Left ventricle myocardium inferior (tissue), 1 donor: Measurements from ENCODE around the gene HS6ST1. TPM values are rescaled to one million over a fixed set of nuclear protein-coding genes. Genes with fewer than 3 reads are reported as not detected.
"Not testable (repeated sequence)": the region's sequence is repeated elsewhere in the genome, so short reads cannot be mapped to it uniquely, and the experiment has no call there.

Experiments
- DNase-seq: peaks from one replicate; pipeline ENCODE4 v3.0.0-alpha.2; 2020
- H3K27ac ChIP-seq: fragments of 200-600 bp; replicated peaks from 2 replicates; pipeline ENCODE4 v1.8.0; 2021
- H3K27me3 ChIP-seq: fragments of 200-600 bp; 2 replicates; pipeline ENCODE4 v1.8.0; 2021; ENCODE audit warnings: low read depth
- H3K36me3 ChIP-seq: fragments of 200-600 bp; 2 replicates; pipeline ENCODE4 v1.8.0; 2021
- H3K4me1 ChIP-seq: fragments of 200-600 bp; 2 replicates; pipeline ENCODE4 v1.8.0; 2021
- H3K4me3 ChIP-seq: fragments of 200-600 bp; 2 replicates; pipeline ENCODE4 v1.8.0; 2021; ENCODE audit warnings: mild to moderate bottlenecking, moderate library complexity
- H3K9me3 ChIP-seq: fragments of 200-600 bp; replicated peaks from 2 replicates; pipeline ENCODE4 v1.8.0; 2021
- CTCF ChIP-seq: fragments of 200-600 bp; IDR thresholded peaks from 2 replicates; pipeline ENCODE4 v1.8.0; 2021; ENCODE audit warnings: antibody characterized with exemption, mild to moderate bottlenecking, borderline replicate concordance
- intact Hi-C: fragments of 100-400 bp; cut with micrococcal nuclease; formaldehyde crosslinking; loops from one replicate; pipeline ENCODE4 v1.11.0; 2022
- total RNA-seq: library from RNA; stranded (reverse); fragmentation: NEBNext Ultra II Directional; extraction: Animal tissue kit (Norgen Biotek cat#: 25700); gene quantifications from one replicate; pipeline ENCODE4 v1.2.1, GENCODE V29; 2021
- donor health status: DM: no; HTN: yes; CAD: no; lungs with severe emphysema.

HS6ST1 gene
- total RNA-seq, 1 donor from 2014 or later = 26.7 TPM

GRCh38 chr2:128260239-128261138, 58.2 kb downstream of the HS6ST1 start:
- Histone ChIP-seq H3K27me3 (no peaks in the 10 kb centered on the region), H3K9me3 (peaks cover 3% of the 10 kb centered on the region), H3K27ac (peak overlapping the region; percentile 45), H3K4me3 (peak overlapping the region; percentile 1), H3K4me1 (peaks cover 6% of the 10 kb centered on the region), H3K36me3 (no peaks in the 10 kb centered on the region)
- peak; percentile 34 for TF ChIP-seq CTCF
- DNase-seq = no peak
- intact Hi-C loops = no loop called here

DNA sequence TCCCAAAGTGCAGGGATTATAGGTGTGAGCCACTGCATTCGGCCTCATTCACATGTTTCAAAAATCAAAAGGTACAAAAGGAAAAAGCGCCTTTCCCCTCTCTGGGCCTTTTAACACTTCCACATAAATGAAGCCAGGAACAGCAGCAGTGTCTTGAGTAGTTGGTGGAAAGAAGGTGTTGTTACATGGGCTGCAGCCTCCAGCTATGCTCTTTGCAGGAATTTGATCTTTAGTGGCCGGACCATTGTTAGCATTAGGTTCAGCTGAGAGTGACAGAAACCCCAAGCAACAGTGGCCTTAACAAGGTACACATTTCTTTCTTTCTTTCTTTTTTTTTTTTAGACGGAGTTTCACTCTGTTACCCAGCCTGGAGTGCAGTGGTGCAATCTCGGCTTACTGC, 59.1 kb downstream of the HS6ST1 start:
- Histone ChIP-seq H3K9me3 (peaks cover 3% of the 10 kb centered on the region), H3K27me3 (no peaks in the 10 kb centered on the region), H3K4me1 (peaks cover 6% of the 10 kb centered on the region), H3K27ac (no peak overlapping the region), H3K4me3 (no peak overlapping the region), H3K36me3 (no peaks in the 10 kb centered on the region)
- TF ChIP-seq CTCF = no peak
- no peak for DNase-seq
- intact Hi-C loops = no loop called here

GRCh38 chr2:128258218-128258617, 60.5 kb downstream of the HS6ST1 start:
- intact Hi-C loops = no loop called here
- H3K36me3 ChIP-seq = no peaks in the 10 kb centered on the region
- H3K27ac ChIP-seq = no peak overlapping the region
- H3K4me1 ChIP-seq = peaks cover 6% of the 10 kb centered on the region
- H3K27me3 ChIP-seq = no peaks in the 10 kb centered on the region
- no peak overlapping the region for H3K4me3 ChIP-seq
- DNase-seq = no peak
- peaks cover 3% of the 10 kb centered on the region for H3K9me3 ChIP-seq
- no peak for TF ChIP-seq CTCF

- no peaks in the 10 kb centered on the region for H3K9me3 ChIP-seq
- H3K27me3 ChIP-seq = no peaks in the 10 kb centered on the region
- intact Hi-C loops = no loop called here
- no peak overlapping the region for H3K27ac ChIP-seq
- H3K36me3 ChIP-seq = no peaks in the 10 kb centered on the region
- TF ChIP-seq CTCF = no peak
- no peaks in the 10 kb centered on the region for H3K4me1 ChIP-seq
- no peak for DNase-seq
- H3K4me3 ChIP-seq = no peak overlapping the region
Observed at GRCh38 chr2:128252501-128252900, 66.2 kb downstream of the HS6ST1 start.

DNA sequence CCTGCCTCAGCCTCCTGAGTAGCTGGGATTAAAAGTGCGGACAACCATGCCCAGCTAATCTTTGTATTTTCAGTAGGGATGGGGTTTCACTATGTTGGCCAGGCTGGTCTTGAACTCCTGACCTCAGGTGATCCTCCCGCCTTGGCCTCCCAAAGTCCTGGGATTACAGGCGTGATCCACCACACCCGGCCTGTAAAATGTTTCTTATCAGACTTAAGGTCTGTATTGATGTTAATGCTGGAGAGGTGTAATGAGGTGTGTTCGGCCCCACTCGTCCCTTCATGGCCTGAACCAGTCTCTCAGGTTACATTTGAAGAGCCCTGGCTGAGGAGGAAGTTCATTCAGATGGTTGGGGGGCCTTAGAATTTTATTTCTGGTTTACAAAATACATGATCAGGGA, 66.6 kb downstream of the HS6ST1 start:
- not testable (repeated sequence) for H3K27me3 ChIP-seq, H3K4me3 ChIP-seq, DNase-seq

More for the DNA sequence above, 66.6 kb downstream of the HS6ST1 start:
- H3K4me1 ChIP-seq, H3K27ac ChIP-seq, H3K9me3 ChIP-seq, H3K36me3 ChIP-seq, intact Hi-C loops: not testable (repeated sequence)
